CMK (cell line): ENCODE results near the gene DNAJC2.
"Not testable (repeated sequence)": the region's sequence is repeated elsewhere in the genome, so short reads cannot be mapped to it uniquely, and the experiment has no call there.

Experiments used
- DNase-seq: peaks from one replicate; pipeline ENCODE4 v3.0.0-alpha.2; 2010; ENCODE audit warnings: low read depth

DNAJC2 gene

DNA sequence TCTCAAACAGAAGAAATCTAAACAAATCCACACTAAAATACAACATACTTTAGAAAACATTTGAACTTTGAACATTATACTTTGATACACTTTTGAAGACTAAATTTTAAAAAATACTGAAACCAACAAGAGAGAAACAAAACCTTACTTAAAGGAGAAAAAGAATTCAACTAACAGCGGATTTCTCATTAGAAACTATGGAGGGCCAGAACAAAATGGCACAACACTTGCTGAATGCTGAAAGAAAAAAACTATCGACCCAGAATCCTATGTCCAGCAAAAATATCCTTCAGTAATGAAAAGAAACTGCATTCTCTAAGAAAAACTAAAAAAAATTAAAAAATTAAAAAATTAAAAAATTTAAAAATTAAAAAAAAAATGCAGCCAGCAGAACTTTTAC, 80.5 kb downstream of the DNAJC2 start:
- not testable (repeated sequence) for DNase-seq
